Measurements from ENCODE around the gene SIRT2. TPM values are rescaled to one million over a fixed set of nuclear protein-coding genes. Genes with fewer than 3 reads are reported as not detected.

SIRT2 gene
- total and polyA plus RNA-seq, 12 donors, result 46.3 to 103 (median 72.6) TPM

GRCh38 chr19:38910488-38910887, 11.1 kb upstream of the SIRT2 start:
- Histone ChIP-seq H3K9me3 (no peaks in the 10 kb centered on the region), H3K36me3 (peaks cover 0 to 39% (median 14%) of the 10 kb centered on the region in 9 donors), H3K4me3 (no peak overlapping the region), H3K27me3 (peaks cover 0 to 22% (median 14%) of the 10 kb centered on the region in 7 donors), H3K27ac (no peak overlapping the region), H3K4me1 (no peaks in the 10 kb centered on the region)
- ATAC-seq (no peak), DNase-seq (no peak)
- intact Hi-C loops (cut with DNase I), result no loop called here
- TF ChIP-seq CTCF (IDR thresholded peaks at IDR 0.05), result no peak
- WGBS, 2 donors, result 94 to 95% methylated on average over 12 of the region's 12 CpGs

- no peak overlapping the region for H3K4me3 ChIP-seq
- DNase-seq (no peak), ATAC-seq (no peak)
- peaks cover 0 to 52% (median 20%) of the 10 kb centered on the region in 9 donors for H3K36me3 ChIP-seq
- H3K4me1 ChIP-seq, result no peaks in the 10 kb centered on the region
- no peak overlapping the region for H3K27ac ChIP-seq
- WGBS, 2 donors, result 74 to 80% methylated on average over 10 of the region's 10 CpGs
- H3K9me3 ChIP-seq, result no peaks in the 10 kb centered on the region
- peaks cover 0 to 22% (median 14%) of the 10 kb centered on the region in 7 donors for H3K27me3 ChIP-seq
- intact Hi-C loops (cut with DNase I), result no loop called here
- TF ChIP-seq CTCF (IDR thresholded peaks at IDR 0.05), result no peak
These were observed 9.5 kb upstream of the SIRT2 start for GRCh38 chr19:38908911-38909310.

GRCh38 chr19:38907670-38908069, 8.3 kb upstream of the SIRT2 start:
- Histone ChIP-seq H3K27ac (no peak overlapping the region), H3K4me1 (peaks cover 0 to 6% (median 0%) of the 10 kb centered on the region in 9 donors), H3K4me3 (no peak overlapping the region), H3K36me3 (peaks cover 0 to 56% (median 20%) of the 10 kb centered on the region in 9 donors), H3K9me3 (no peaks in the 10 kb centered on the region), H3K27me3 (peaks cover 0 to 20% (median 14%) of the 10 kb centered on the region in 7 donors)
- TF ChIP-seq CTCF (IDR thresholded peaks at IDR 0.05), result no peak
- whole genome bisulfite sequencing, 2 donors, result 94 to 96% methylated on average over 12 of the region's 12 CpGs
- ATAC-seq, result no peak
- intact Hi-C loops (cut with DNase I), result no loop called here
- no peak for DNase-seq

GRCh38 chr19:38907227-38907626, 7.8 kb upstream of the SIRT2 start:
- ATAC-seq (no peak), DNase-seq (no peak)
- peaks cover 0 to 56% (median 20%) of the 10 kb centered on the region in 9 donors for H3K36me3 ChIP-seq
- TF ChIP-seq CTCF (IDR thresholded peaks at IDR 0.05), result no peak
- no peaks in the 10 kb centered on the region for H3K9me3 ChIP-seq
- H3K27ac ChIP-seq, result no peak overlapping the region
- H3K4me1 ChIP-seq, result peaks cover 0 to 9% (median 0%) of the 10 kb centered on the region in 9 donors
- 95 to 96% methylated on average over 29 of the region's 29 CpGs for WGBS, 2 donors
- peaks cover 0 to 17% (median 14%) of the 10 kb centered on the region in 7 donors for H3K27me3 ChIP-seq
- intact Hi-C loops (cut with DNase I), result no loop called here
- H3K4me3 ChIP-seq, result no peak overlapping the region

Data from heart right ventricle (tissue), 16 donors.